Psoas muscle (tissue), 8 donors: ENCODE results near the gene GARRE1. TPM values are rescaled to one million over a fixed set of nuclear protein-coding genes. Genes with fewer than 3 reads are reported as not detected.

ENCODE experiments used
- ATAC-seq, 4 donors: fragments of 200-7000 bp; cut with Tn5 transposase; one replicate each; pipeline ENCODE4 v1.9.1; 2020; ENCODE audit warnings: moderate library complexity in 3 of 4, mild to moderate bottlenecking in 2 of 4
- DNase-seq, 2 donors: peaks; one replicate each; pipeline ENCODE4 v3.0.0-alpha.2; 2020
- H3K27ac ChIP-seq: fragments of 200-600 bp; one replicate; pipeline ENCODE4 v1.8.0; 2022
- H3K27me3 ChIP-seq, 3 donors: fragments of 200-600 bp in 1 of 3; one replicate each; pipeline versions ENCODE4 v1.6.1 to v1.8.0; 2013 to 2022; ENCODE audit warnings: low read length in 2 of 3, mild to moderate bottlenecking in 2 of 3, moderate library complexity in 1 of 3; ENCODE audit not compliant: insufficient read depth in 3 of 3
- H3K36me3 ChIP-seq, 2 donors: fragments of 200-600 bp in 1 of 2; one replicate each; pipeline versions ENCODE4 v1.6.1 to v1.8.0; 2013 to 2022; ENCODE audit warnings: low read depth in 1 of 2, mild to moderate bottlenecking in 1 of 2, moderate library complexity in 1 of 2; ENCODE audit not compliant: insufficient read depth in 1 of 2
- H3K4me1 ChIP-seq: fragments of 200-600 bp; one replicate; pipeline ENCODE4 v1.8.0; 2022
- H3K4me3 ChIP-seq: fragments of 200-600 bp; one replicate; pipeline ENCODE4 v1.8.0; 2022; ENCODE audit warnings: mild to moderate bottlenecking
- H3K9me3 ChIP-seq: fragments of 200-600 bp; one replicate; pipeline ENCODE4 v1.8.0; 2022
- CTCF ChIP-seq: fragments of 200-600 bp; IDR thresholded peaks from one replicate; pipeline ENCODE4 v1.8.0; 2022; ENCODE audit warnings: antibody characterized with exemption
- WGBS, 3 donors: extraction: QIAGEN DNeasy Blood & Tissue Kit; methylation state at CpG; one replicate each; pipeline versions ENCODE4 v1.1.6 to v1.1.7; 2013; 5-methylcytosine and 5-hydroxymethylcytosine counted together
- intact Hi-C, 2 donors: fragments of 100-400 bp; cut with DNase I; formaldehyde crosslinking; loops; one replicate each; pipeline versions ENCODE4 v1.11.0 to v1.14.2; 2022
- polyA plus RNA-seq, 3 donors: library from polyadenylated mRNA; stranded (reverse); fragments of 200-250 nt; gene quantifications; one replicate each; pipeline ENCODE4 v1.2.3, GENCODE V29; 2013
- total RNA-seq, 4 donors: library from RNA; stranded (reverse); fragmentation: NEBNext Ultra II Directional in 2 of 4; extraction: Animal tissue kit (Norgen Biotek cat#: 25700) in 2 of 4; gene quantifications; one replicate each; pipeline versions ENCODE4 v1.2.1 to v1.2.4, GENCODE V29; 2021 to 2023
- donor health status: healthy with polysubstance abuse.
- donor health status: DM: no; HTN: no; CAD: no; lungs with moderate emphysema.
- donor health status: Bipolar disorder and iron deficiency.
- donor health status: healthy.
- donor health status: DM: yes; HTN: yes; CAD: no.
- donor health status: DM: no; HTN: no; CAD: no.
- donor health status: DM: no; HTN: no; CAD: no.
- donor health status: DM: yes; HTN: yes; CAD: no.

Gene GARRE1
- total and polyA plus RNA-seq, 7 donors, result 4.8 to 22.8 (median 16.4) TPM

- WGBS, 3 donors, result 57 to 63% (median 59%) methylated on average over 6 of the region's 6 CpGs
- H3K4me1 ChIP-seq, result peaks cover 48% of the 10 kb centered on the region
- intact Hi-C loops, result loop anchor here in 1 of 2 donors (5.0 kb wide), 1 partner anchor 42 kb away; no protein-coding TSS in a partner anchor
- peak overlapping the region; percentile 48 for H3K4me3 ChIP-seq
- no peaks in the 10 kb centered on the region for H3K36me3 ChIP-seq
- no peak for TF ChIP-seq CTCF
- no peaks in the 10 kb centered on the region for H3K27me3 ChIP-seq
- peak overlapping the region; percentile 39 for H3K27ac ChIP-seq
- peak in 2 of 4 donors; percentile 20 to 24 for ATAC-seq
- H3K9me3 ChIP-seq, result no peaks in the 10 kb centered on the region
- DNase-seq, result no peak
These were observed 10.9 kb downstream of the GARRE1 start for GRCh38 chr19:34265221-34265650.

- Histone ChIP-seq H3K36me3 (no peaks in the 10 kb centered on the region), H3K4me1 (peaks cover 63% of the 10 kb centered on the region), H3K9me3 (no peaks in the 10 kb centered on the region), H3K4me3 (peak overlapping the region; percentile 6), H3K27ac (peak overlapping the region; percentile 71), H3K27me3 (no peaks in the 10 kb centered on the region)
- intact Hi-C loops, result loop anchor here in 1 of 2 donors (5.0 kb wide), 1 partner anchor 38 kb away; no protein-coding TSS in a partner anchor
- ATAC-seq (no peak), DNase-seq (no peak)
- TF ChIP-seq CTCF, result no peak
- 65 to 66% (median 66%) methylated on average over 8 of the region's 8 CpGs for WGBS, 3 donors
These were observed 14.7 kb downstream of the GARRE1 start for GRCh38 chr19:34269081-34269480.

GRCh38 chr19:34269489-34269888, 15.1 kb downstream of the GARRE1 start:
- WGBS, 3 donors, result 39 to 51% (median 51%) methylated on average over 2 of the region's 2 CpGs
- ATAC-seq (no peak), DNase-seq (no peak)
- Histone ChIP-seq H3K27ac (peak overlapping the region; percentile 71), H3K9me3 (no peaks in the 10 kb centered on the region), H3K4me1 (peaks cover 63% of the 10 kb centered on the region), H3K4me3 (peak overlapping the region; percentile 6), H3K27me3 (no peaks in the 10 kb centered on the region), H3K36me3 (no peaks in the 10 kb centered on the region)
- intact Hi-C loops, result loop anchor here in 1 of 2 donors (5.0 kb wide), 1 partner anchor 38 kb away; no protein-coding TSS in a partner anchor
- TF ChIP-seq CTCF, result no peak

GRCh38 chr19:34269968-34270621, 15.7 kb downstream of the GARRE1 start:
- H3K4me1 ChIP-seq, result peaks cover 58% of the 10 kb centered on the region

More at GRCh38 chr19:34269968-34270621, 15.7 kb downstream of the GARRE1 start:
- no peak for TF ChIP-seq CTCF
- peak; percentile 28 to 56 (median 51) for ATAC-seq
- Histone ChIP-seq H3K36me3 (no peaks in the 10 kb centered on the region), H3K9me3 (no peaks in the 10 kb centered on the region), H3K27ac (peak overlapping the region; percentile 71), H3K4me3 (peak overlapping the region; percentile 6), H3K27me3 (no peaks in the 10 kb centered on the region)
- peak; percentile 27 to 64 for DNase-seq
- 39 to 43% (median 39%) methylated on average over 5 of the region's 5 CpGs for WGBS, 3 donors
- intact Hi-C loops, result loop anchor here (5.0 kb wide), 2 partner anchors 37 to 42 kb away; no protein-coding TSS in a partner anchor
